Left lung (tissue), 10 donors: ENCODE measurements around the gene IL11. TPM values are rescaled to one million over a fixed set of nuclear protein-coding genes. Genes with fewer than 3 reads are reported as not detected.

Source experiments
- ATAC-seq: fragments of 200-7000 bp; cut with Tn5 transposase; one replicate; pipeline ENCODE4 v1.9.1; 2020; ENCODE audit warnings: moderate library complexity
- DNase-seq, 4 donors: peaks; one replicate each; pipeline ENCODE4 v3.0.0-alpha.2; 2013 to 2020
- H3K27ac ChIP-seq, 2 donors: fragments of 200-600 bp; sonication (generic) in 1 of 2; one replicate each; pipeline versions ENCODE4 v1.5.0 to v1.8.0; 2020 to 2021
- H3K27me3 ChIP-seq, 2 donors: fragments of 200-600 bp; sonication (generic) in 1 of 2; one replicate each; pipeline versions ENCODE4 v1.5.0 to v1.8.0; 2020 to 2021
- H3K36me3 ChIP-seq, 2 donors: fragments of 200-600 bp; sonication (generic) in 1 of 2; one replicate each; pipeline versions ENCODE4 v1.5.0 to v1.8.0; 2020 to 2021
- H3K4me1 ChIP-seq, 2 donors: fragments of 200-600 bp; one replicate each; pipeline ENCODE4 v1.8.0; 2021
- H3K4me3 ChIP-seq, 2 donors: fragments of 200-600 bp; sonication (generic) in 1 of 2; one replicate each; pipeline versions ENCODE4 v1.5.0 to v1.8.0; 2020 to 2021; ENCODE audit warnings: mild to moderate bottlenecking in 1 of 2
- H3K9me3 ChIP-seq, 2 donors: fragments of 200-600 bp; sonication (generic) in 1 of 2; one replicate each; pipeline versions ENCODE4 v1.5.0 to v1.8.0; 2020 to 2021
- intact Hi-C, 2 donors: fragments of 100-400 bp; cut with DNase I; formaldehyde crosslinking; loops; one replicate each; pipeline versions ENCODE4 v1.11.2 to v1.14.2; 2022
- polyA plus RNA-seq, 6 donors: library from polyadenylated mRNA; unstranded; fragments of 120-200 nt; gene quantifications; one replicate each; pipeline ENCODE4 v1.2.1, GENCODE V29; 2013; ENCODE audit not compliant: insufficient read length in 6 of 6
- total RNA-seq, 2 donors: library from RNA; stranded (reverse); fragmentation: NEBNext Ultra II Directional; extraction: Animal tissue kit (Norgen Biotek cat#: 25700); gene quantifications; one replicate each; pipeline ENCODE4 v1.2.1, GENCODE V29; 2021
- TF ChIP-seq, protein P1 (sequence below), 2 donors: fragments of 200-600 bp; sonication (generic) in 1 of 2; IDR thresholded peaks; one replicate each; pipeline versions ENCODE4 v1.5.0 to v1.8.0; 2021; ENCODE audit warnings: antibody characterized with exemption in 2 of 2
- donor health status: DM: no; HTN: yes; CAD: no.
- donor health status: DM: no; HTN: no; CAD: no.

Gene IL11
- total and polyA plus RNA-seq, 8 donors, result 0.10 to 0.90 (median 0.42) TPM

GRCh38 chr19:55347442-55348009, 22.7 kb downstream of the IL11 start:
- no peak overlapping the region for H3K27ac ChIP-seq
- H3K4me1 ChIP-seq, result no peaks in the 10 kb centered on the region
- no peak overlapping the region for H3K4me3 ChIP-seq
- no peaks in the 10 kb centered on the region for H3K9me3 ChIP-seq
- H3K36me3 ChIP-seq, result peaks cover 0 to 43% of the 10 kb centered on the region in 2 donors
- ATAC-seq, result no peak
- TF ChIP-seq, protein P1, sequence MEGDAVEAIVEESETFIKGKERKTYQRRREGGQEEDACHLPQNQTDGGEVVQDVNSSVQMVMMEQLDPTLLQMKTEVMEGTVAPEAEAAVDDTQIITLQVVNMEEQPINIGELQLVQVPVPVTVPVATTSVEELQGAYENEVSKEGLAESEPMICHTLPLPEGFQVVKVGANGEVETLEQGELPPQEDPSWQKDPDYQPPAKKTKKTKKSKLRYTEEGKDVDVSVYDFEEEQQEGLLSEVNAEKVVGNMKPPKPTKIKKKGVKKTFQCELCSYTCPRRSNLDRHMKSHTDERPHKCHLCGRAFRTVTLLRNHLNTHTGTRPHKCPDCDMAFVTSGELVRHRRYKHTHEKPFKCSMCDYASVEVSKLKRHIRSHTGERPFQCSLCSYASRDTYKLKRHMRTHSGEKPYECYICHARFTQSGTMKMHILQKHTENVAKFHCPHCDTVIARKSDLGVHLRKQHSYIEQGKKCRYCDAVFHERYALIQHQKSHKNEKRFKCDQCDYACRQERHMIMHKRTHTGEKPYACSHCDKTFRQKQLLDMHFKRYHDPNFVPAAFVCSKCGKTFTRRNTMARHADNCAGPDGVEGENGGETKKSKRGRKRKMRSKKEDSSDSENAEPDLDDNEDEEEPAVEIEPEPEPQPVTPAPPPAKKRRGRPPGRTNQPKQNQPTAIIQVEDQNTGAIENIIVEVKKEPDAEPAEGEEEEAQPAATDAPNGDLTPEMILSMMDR (IDR thresholded peaks at IDR 0.05), result no peak
- no peak for DNase-seq
- intact Hi-C loops, result no loop called here
- peaks cover 10 to 27% of the 10 kb centered on the region in 2 donors for H3K27me3 ChIP-seq

DNA sequence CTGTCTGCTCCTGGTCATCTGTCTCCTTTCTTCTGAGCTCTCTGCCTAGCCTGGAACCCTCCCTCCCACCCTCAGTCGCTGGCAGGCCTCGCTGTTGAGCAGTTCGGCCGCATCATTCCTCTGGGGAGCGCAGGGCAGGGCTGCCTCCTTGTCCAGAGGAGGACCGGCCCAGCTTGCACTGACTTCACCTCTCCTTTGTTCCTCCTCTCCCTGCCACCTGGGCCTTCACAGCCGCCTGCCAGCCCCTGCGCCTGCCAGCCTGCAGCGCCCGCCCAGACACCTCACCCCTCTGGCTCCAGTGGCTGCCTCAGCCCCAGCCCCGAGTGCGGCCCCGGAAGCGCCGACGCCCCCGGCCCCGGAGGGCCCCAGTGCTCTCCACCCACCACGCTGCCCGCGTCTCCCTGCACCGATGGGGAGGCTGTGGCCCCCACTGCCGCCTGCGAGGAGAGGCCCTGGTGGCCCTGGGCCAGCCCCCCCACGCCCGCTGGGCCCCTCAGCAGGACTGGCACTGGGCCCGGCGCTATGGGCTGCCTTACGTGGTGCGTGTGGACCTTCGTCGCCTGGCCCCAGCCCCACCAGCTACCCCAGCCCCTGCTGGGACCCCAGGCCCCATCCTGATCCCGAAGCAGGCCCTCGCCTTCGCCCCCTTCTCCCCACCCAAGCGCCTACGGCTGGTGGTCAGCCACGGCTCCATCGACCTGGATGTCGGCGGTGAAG, 23.4 kb downstream of the IL11 start:
- H3K4me1 ChIP-seq, result no peaks in the 10 kb centered on the region
- H3K4me3 ChIP-seq, result no peak overlapping the region
- intact Hi-C loops, result no loop called here
- DNase-seq (no peak), ATAC-seq (no peak)
- TF ChIP-seq, protein P1 (IDR thresholded peaks at IDR 0.05), result no peak
- no peaks in the 10 kb centered on the region for H3K9me3 ChIP-seq
- H3K27me3 ChIP-seq, result peaks cover 3 to 21% of the 10 kb centered on the region in 2 donors
- peaks cover 0 to 48% of the 10 kb centered on the region in 2 donors for H3K36me3 ChIP-seq
- no peak overlapping the region for H3K27ac ChIP-seq

DNA sequence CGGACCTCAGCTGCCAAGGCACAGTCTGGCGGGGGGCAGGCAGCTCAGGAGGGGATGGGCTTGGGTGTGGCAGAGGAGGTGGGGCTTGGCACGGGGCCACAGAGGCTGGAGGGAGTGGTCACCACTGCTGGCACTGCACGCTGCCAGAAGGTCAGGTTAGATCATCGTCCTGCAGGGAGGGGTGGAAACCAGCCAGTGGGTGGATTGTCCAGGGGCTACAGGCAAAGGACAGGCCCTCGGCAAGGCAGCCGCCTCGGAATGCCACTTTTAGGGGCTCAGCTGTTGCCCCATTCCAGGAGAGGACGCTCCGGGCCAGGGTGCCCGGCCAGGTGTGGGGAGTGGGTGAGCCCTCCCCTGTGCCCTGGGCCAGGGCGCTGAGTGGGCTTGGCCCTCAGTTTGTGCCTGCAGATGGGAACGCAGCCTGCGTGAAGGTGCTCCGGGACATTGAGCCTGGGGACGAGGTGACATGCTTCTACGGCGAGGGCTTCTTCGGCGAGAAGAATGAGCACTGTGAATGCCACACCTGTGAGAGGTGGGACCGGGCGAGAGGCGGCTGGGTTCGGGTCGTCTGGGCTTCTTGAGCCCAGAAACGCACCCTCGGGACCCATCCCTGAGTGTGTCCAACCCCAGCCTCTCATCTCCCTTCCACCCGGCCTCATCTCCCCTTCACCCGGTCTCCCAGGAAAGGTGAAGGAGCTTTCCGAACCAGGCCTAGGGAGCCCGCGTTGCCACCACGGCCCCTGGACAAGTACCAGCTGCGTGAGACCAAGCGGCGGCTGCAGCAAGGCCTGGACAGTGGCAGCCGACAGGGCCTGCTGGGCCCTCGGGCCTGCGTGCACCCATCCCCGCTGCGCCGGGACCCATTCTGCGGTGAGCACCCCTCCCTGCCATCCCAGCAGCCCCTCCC, 24.2 kb downstream of the IL11 start:
- Histone ChIP-seq H3K36me3 (peaks cover 0 to 49% of the 10 kb centered on the region in 2 donors), H3K4me1 (peaks cover 0 to 6% of the 10 kb centered on the region in 2 donors), H3K4me3 (no peak overlapping the region), H3K9me3 (no peaks in the 10 kb centered on the region), H3K27ac (no peak overlapping the region), H3K27me3 (peaks cover 0 to 13% of the 10 kb centered on the region in 2 donors)
- TF ChIP-seq, protein P1 (IDR thresholded peaks at IDR 0.05), result no peak
- DNase-seq (no peak), ATAC-seq (no peak)
- intact Hi-C loops, result no loop called here

GRCh38 chr19:55345101-55345817, 25.0 kb downstream of the IL11 start:
- ATAC-seq, result no peak
- no peaks in the 10 kb centered on the region for H3K9me3 ChIP-seq
- TF ChIP-seq, protein P1 (IDR thresholded peaks at IDR 0.05), result no peak
- H3K27ac ChIP-seq, result no peak overlapping the region
- no peak for DNase-seq
- intact Hi-C loops, result no loop called here
- no peak overlapping the region for H3K4me3 ChIP-seq
- peaks cover 4 to 14% of the 10 kb centered on the region in 2 donors for H3K4me1 ChIP-seq
- peaks cover 0 to 5% of the 10 kb centered on the region in 2 donors for H3K27me3 ChIP-seq
- peaks cover 0 to 49% of the 10 kb centered on the region in 2 donors for H3K36me3 ChIP-seq
